GM19372 (cell line): Measurements from ENCODE around the gene SLC27A6.

Source experiments
- ATAC-seq: cut with Tn5 transposase; IDR thresholded peaks from one replicate; pipeline ENCODE4 v1.9.1; 2021; ENCODE audit warnings: mild to moderate bottlenecking, low read depth, moderate library complexity; ENCODE audit not compliant: unreplicated experiment

SLC27A6 gene

GRCh38 chr5:129061849-129062248 is 96.6 kb downstream of the SLC27A6 start:
- ATAC-seq, result no peak

- no peak for ATAC-seq
Observed at GRCh38 chr5:129063483-129064113, 98.3 kb downstream of the SLC27A6 start.

GRCh38 chr5:129065721-129066120 is 100.4 kb downstream of the SLC27A6 start:
- ATAC-seq, result no peak

- no peak for ATAC-seq
Observed at GRCh38 chr5:129067745-129068144, 102.5 kb downstream of the SLC27A6 start.

GRCh38 chr5:129069292-129069691 is 104.0 kb downstream of the SLC27A6 start:
- ATAC-seq, result no peak

- ATAC-seq, result no peak
Observed at GRCh38 chr5:129073111-129073510, 107.8 kb downstream of the SLC27A6 start.

GRCh38 chr5:129074903-129075302 is 109.6 kb downstream of the SLC27A6 start:
- no peak for ATAC-seq

- ATAC-seq, result no peak
Observed at GRCh38 chr5:129077433-129078075, 112.3 kb downstream of the SLC27A6 start.

GRCh38 chr5:129078247-129078646 is 113.0 kb downstream of the SLC27A6 start:
- no peak for ATAC-seq

- no peak for ATAC-seq
Observed at GRCh38 chr5:129078660-129079059, 113.4 kb downstream of the SLC27A6 start.

- no peak for ATAC-seq
Observed at GRCh38 chr5:129079496-129079895, 114.2 kb downstream of the SLC27A6 start.

- ATAC-seq, result no peak
Observed at GRCh38 chr5:129080766-129081165, 115.5 kb downstream of the SLC27A6 start.

GRCh38 chr5:129082225-129083136 is 117.2 kb downstream of the SLC27A6 start:
- no peak for ATAC-seq
